Anterior cingulate cortex (tissue), 58 donors: ENCODE results near the gene STRA6.

ENCODE experiments used
- DNase-seq, 58 donors: peaks; one replicate each; lab custom pipeline; 2025; lab: John Stamatoyannopoulos, UW

Gene STRA6

GRCh38 chr15:74209560-74209958 is 7.0 kb upstream of the STRA6 start:
- no peak for DNase-seq

- DNase-seq: no peak
Measured at GRCh38 chr15:74208901-74209559, 6.4 kb upstream of the STRA6 start.

GRCh38 chr15:74208496-74208895 is 5.9 kb upstream of the STRA6 start:
- no peak for DNase-seq

GRCh38 chr15:74207652-74208440 is 5.3 kb upstream of the STRA6 start:
- DNase-seq: no peak

GRCh38 chr15:74206801-74207281 is 4.3 kb upstream of the STRA6 start:
- peak in 12 of 58 donors; percentile 6 to 30 (median 18) for DNase-seq

- DNase-seq: no peak
Measured at GRCh38 chr15:74205582-74205947, 3.0 kb upstream of the STRA6 start.

- DNase-seq: peak in 2 of 58 donors; percentile 9 to 11
Measured at GRCh38 chr15:74203914-74204431, 1.4 kb upstream of the STRA6 start.

- DNase-seq: no peak
Measured at GRCh38 chr15:74201710-74202420, 722 bp downstream of the STRA6 start.

- DNase-seq: no peak
Measured at GRCh38 chr15:74200871-74201419, 1.6 kb downstream of the STRA6 start.

GRCh38 chr15:74200412-74200815 is 2.2 kb downstream of the STRA6 start:
- DNase-seq: no peak

GRCh38 chr15:74199297-74199652 is 3.3 kb downstream of the STRA6 start:
- no peak for DNase-seq

- DNase-seq: no peak
Measured at GRCh38 chr15:74197176-74197965, 5.2 kb downstream of the STRA6 start.

GRCh38 chr15:74196175-74196574 is 6.4 kb downstream of the STRA6 start:
- peak in 3 of 58 donors; percentile 6 to 18 (median 12) for DNase-seq

- DNase-seq: no peak
Measured at GRCh38 chr15:74194572-74195559, 7.7 kb downstream of the STRA6 start.

- DNase-seq: no peak
Measured at GRCh38 chr15:74193905-74194304, 8.7 kb downstream of the STRA6 start.

GRCh38 chr15:74193299-74193718 is 9.3 kb downstream of the STRA6 start:
- DNase-seq: no peak

- no peak for DNase-seq
Measured at GRCh38 chr15:74192751-74193150, 9.8 kb downstream of the STRA6 start.

- DNase-seq: no peak
Measured at GRCh38 chr15:74191798-74192197, 10.8 kb downstream of the STRA6 start.

GRCh38 chr15:74188216-74188615 is 14.4 kb downstream of the STRA6 start:
- no peak for DNase-seq
